Measurements from ENCODE around the gene TMOD4. TPM values are rescaled to one million over a fixed set of nuclear protein-coding genes. Genes with fewer than 3 reads are reported as not detected.

TMOD4 gene
- total and polyA plus RNA-seq, 2 of the 13 experiments (the other 11 are each of a cell fraction or from before 2014, with no cell fraction given), result 0.66 TPM; not detected in 1

- TF ChIP-seq, protein P1, sequence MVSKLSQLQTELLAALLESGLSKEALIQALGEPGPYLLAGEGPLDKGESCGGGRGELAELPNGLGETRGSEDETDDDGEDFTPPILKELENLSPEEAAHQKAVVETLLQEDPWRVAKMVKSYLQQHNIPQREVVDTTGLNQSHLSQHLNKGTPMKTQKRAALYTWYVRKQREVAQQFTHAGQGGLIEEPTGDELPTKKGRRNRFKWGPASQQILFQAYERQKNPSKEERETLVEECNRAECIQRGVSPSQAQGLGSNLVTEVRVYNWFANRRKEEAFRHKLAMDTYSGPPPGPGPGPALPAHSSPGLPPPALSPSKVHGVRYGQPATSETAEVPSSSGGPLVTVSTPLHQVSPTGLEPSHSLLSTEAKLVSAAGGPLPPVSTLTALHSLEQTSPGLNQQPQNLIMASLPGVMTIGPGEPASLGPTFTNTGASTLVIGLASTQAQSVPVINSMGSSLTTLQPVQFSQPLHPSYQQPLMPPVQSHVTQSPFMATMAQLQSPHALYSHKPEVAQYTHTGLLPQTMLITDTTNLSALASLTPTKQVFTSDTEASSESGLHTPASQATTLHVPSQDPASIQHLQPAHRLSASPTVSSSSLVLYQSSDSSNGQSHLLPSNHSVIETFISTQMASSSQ (IDR thresholded peaks at IDR 0.05; ENCODE audit: low read depth), result peak; percentile 55
- TF ChIP-seq, protein P1 (CRISPR knock-in tag; IDR thresholded peaks at IDR 0.05; ENCODE audit: borderline replicate concordance), result no peak
- no peak for TF ChIP-seq DNMT3B (CRISPR knock-in tag; conservative IDR thresholded peaks at IDR 0.05)
- no peak for TF ChIP-seq ZNF296 (CRISPR knock-in tag; conservative IDR thresholded peaks at IDR 0.05)
- TF ChIP-seq JUND (CRISPR knock-in tag; IDR thresholded peaks at IDR 0.05), result 0 out of 2 replicates have a peak, but pooled peaks have one; percentile 52
- peak; percentile 41; the same call in 1 of the 2 replicates for TF ChIP-seq ZBTB20 (CRISPR knock-in tag; IDR thresholded peaks at IDR 0.05; ENCODE audit: borderline replicate concordance, low read depth)
- TF ChIP-seq SOX6 (IDR thresholded peaks at IDR 0.05), result no peak
- TF ChIP-seq SOX6 (CRISPR knock-in tag; IDR thresholded peaks at IDR 0.05), result peak; percentile 68
- peak; percentile 93 for TF ChIP-seq IRF2 (CRISPR knock-in tag; IDR thresholded peaks at IDR 0.05)
- TF ChIP-seq MXD1 (CRISPR knock-in tag; IDR thresholded peaks at IDR 0.05), result peak; percentile 57; the same call in 1 of the 2 replicates
- TF ChIP-seq ZNF619 (CRISPR knock-in tag; IDR thresholded peaks at IDR 0.05), result no peak
- TF ChIP-seq, protein P2, sequence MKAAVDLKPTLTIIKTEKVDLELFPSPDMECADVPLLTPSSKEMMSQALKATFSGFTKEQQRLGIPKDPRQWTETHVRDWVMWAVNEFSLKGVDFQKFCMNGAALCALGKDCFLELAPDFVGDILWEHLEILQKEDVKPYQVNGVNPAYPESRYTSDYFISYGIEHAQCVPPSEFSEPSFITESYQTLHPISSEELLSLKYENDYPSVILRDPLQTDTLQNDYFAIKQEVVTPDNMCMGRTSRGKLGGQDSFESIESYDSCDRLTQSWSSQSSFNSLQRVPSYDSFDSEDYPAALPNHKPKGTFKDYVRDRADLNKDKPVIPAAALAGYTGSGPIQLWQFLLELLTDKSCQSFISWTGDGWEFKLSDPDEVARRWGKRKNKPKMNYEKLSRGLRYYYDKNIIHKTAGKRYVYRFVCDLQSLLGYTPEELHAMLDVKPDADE (CRISPR knock-in tag; IDR thresholded peaks at IDR 0.05), result 0 out of 2 replicates have a peak, but pooled peaks have one; percentile 75
- 0 out of 2 replicates have a peak, but pooled peaks have one; percentile 89 for TF ChIP-seq ZNF567 (CRISPR knock-in tag; IDR thresholded peaks at IDR 0.05; ENCODE audit: borderline replicate concordance)
- TF ChIP-seq ZBTB1 (CRISPR knock-in tag; IDR thresholded peaks at IDR 0.05; ENCODE audit: borderline replicate concordance), result no peak
- TF ChIP-seq, protein P3, sequence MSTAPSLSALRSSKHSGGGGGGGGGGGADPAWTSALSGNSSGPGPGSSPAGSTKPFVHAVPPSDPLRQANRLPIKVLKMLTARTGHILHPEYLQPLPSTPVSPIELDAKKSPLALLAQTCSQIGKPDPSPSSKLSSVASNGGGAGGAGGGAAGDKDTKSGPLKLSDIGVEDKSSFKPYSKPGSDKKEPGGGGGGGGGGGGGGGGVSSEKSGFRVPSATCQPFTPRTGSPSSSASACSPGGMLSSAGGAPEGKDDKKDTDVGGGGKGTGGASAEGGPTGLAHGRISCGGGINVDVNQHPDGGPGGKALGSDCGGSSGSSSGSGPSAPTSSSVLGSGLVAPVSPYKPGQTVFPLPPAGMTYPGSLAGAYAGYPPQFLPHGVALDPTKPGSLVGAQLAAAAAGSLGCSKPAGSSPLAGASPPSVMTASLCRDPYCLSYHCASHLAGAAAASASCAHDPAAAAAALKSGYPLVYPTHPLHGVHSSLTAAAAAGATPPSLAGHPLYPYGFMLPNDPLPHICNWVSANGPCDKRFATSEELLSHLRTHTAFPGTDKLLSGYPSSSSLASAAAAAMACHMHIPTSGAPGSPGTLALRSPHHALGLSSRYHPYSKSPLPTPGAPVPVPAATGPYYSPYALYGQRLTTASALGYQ (CRISPR knock-in tag; IDR thresholded peaks at IDR 0.05), result no peak
- TF ChIP-seq MXI1 (IDR thresholded peaks at IDR 0.05; ENCODE audit: borderline replicate concordance, low read depth, low read length), result peak; percentile 85; the same call in 2 of the 3 replicates
- TF ChIP-seq, protein P4, sequence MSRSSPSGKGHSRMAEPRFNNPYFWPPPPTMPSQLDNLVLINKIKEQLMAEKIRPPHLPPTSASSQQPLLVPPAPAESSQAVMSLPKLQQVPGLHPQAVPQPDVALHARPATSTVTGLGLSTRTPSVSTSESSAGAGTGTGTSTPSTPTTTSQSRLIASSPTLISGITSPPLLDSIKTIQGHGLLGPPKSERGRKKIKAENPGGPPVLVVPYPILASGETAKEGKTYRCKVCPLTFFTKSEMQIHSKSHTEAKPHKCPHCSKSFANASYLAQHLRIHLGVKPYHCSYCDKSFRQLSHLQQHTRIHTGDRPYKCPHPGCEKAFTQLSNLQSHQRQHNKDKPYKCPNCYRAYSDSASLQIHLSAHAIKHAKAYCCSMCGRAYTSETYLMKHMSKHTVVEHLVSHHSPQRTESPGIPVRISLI (CRISPR knock-in tag; IDR thresholded peaks at IDR 0.05; ENCODE audit: borderline replicate concordance), result no peak
- TF ChIP-seq KAT7 (CRISPR knock-in tag; IDR thresholded peaks at IDR 0.05; ENCODE audit: borderline replicate concordance), result peak; percentile 87; the same call in 1 of the 2 replicates
- TF ChIP-seq ZNF124 (CRISPR knock-in tag; IDR thresholded peaks at IDR 0.05), result peak; percentile 81
- TF ChIP-seq SRF (IDR thresholded peaks at IDR 0.05; ENCODE audit: low read depth, low read length), result peak; percentile 97
- peak; percentile 88 for TF ChIP-seq SMAD3 (CRISPR knock-in tag; IDR thresholded peaks at IDR 0.05)
These were observed 14.1 kb upstream of the TMOD4 start, which contains the start of gene VPS72 (continued) for GRCh38 chr1:151189637-151190445.

Measured in HepG2 (cell line).